ENCODE data around the gene THUMPD3. TPM values are rescaled to one million over a fixed set of nuclear protein-coding genes. Genes with fewer than 3 reads are reported as not detected.

The THUMPD3 gene
- total and polyA plus RNA-seq, 2 of the 13 experiments (the other 11 are each of a cell fraction or from before 2014, with no cell fraction given), result 31.2 to 44.1 TPM

DNA sequence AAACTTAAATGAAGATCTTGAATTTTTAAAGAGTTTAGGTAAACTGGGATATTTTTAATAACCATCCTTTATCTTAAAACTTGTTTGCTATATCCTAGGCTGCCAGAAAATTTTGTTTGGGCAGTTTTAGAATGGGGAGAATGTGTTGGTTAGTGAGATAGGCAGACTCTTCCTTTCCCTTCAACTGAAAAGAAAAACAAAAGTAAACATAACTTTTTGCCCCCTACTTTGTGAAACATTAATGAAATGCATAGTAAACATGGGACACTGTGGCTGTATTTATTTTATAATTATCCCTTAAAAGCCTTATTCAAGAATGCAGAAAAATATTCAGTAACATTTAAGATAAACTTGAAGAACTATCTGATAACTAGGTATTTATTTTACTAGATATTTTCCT lies 65.6 kb downstream of the THUMPD3 start:
- ChIA-PET CTCF (ENCODE audit: low intra/inter-chr PET ratio, low total read pairs) (no interaction called here), POLR2A (no interaction called here)
- no peak for FAIRE-seq
- ATAC-seq, result peak; percentile 46; the same call in 2 of the 3 replicates
- Histone ChIP-seq H3K27me3 (ENCODE audit: control insufficient read depth in 1 of 2, insufficient read depth in 2 of 2, low read length in 2 of 2) (no peaks in the 10 kb centered on the region), H3K36me3 (replicated peaks in 1 of 2; ENCODE audit: control insufficient read depth in 1 of 2, insufficient read depth in 2 of 2, low read length in 2 of 2) (peaks cover 18 to 71% of the 10 kb centered on the region in 2 experiments), H2AFZ (ENCODE audit: low read length) (no peak overlapping the region), H3K79me2 (ENCODE audit: insufficient read depth, low read length) (peaks cover 82% of the 10 kb centered on the region), H4K20me1 (ENCODE audit: insufficient read depth, low read length) (no peaks in the 10 kb centered on the region; the same call in none of the 2 replicates), H3K4me2 (ENCODE audit: low read depth, low read length) (0 out of 2 replicates have a peak overlapping the region, but pooled peaks have one; percentile 8), H3K4me3 (replicated peaks in 1 of 3; ENCODE audit: insufficient read depth in 1 of 3, low read depth in 2 of 3, low read length in 3 of 3) (peak overlapping the region in 1 of 3 experiments; percentile 3; a peak in 1 of 6 replicates), H3K9me3 (ENCODE audit: low read length) (no peaks in the 10 kb centered on the region), H3K4me1 (ENCODE audit: insufficient read depth, low read length) (peaks cover 56% of the 10 kb centered on the region), H3K27ac (ENCODE audit: extremely low read length, insufficient read depth, low read length) (peak overlapping the region; percentile 50), H3K9ac (ENCODE audit: insufficient read depth, low read depth, low read length) (no peak overlapping the region)
- no peak for DNase-seq (ENCODE audit: low spot score)
- intact Hi-C loops (cut with micrococcal nuclease; ENCODE audit: unreplicated experiment), result no loop called here
- in situ Hi-C loops (cut with HindIII; ENCODE audit: extremely low pct_ligation_motif_present, low pct_unique_long_range_greater_than_20kb), result no loop called here
- TF ChIP-seq RARA (CRISPR knock-in tag; IDR thresholded peaks at IDR 0.05) (peak; percentile 75), CREB1 (IDR thresholded peaks at IDR 0.05) (no peak), CREB1 (CRISPR knock-in tag; IDR thresholded peaks at IDR 0.05) (peak; percentile 21; the same call in 1 of the 2 replicates), ZNF709 (CRISPR knock-in tag; IDR thresholded peaks at IDR 0.05) (no peak), FOXA3 (CRISPR knock-in tag; IDR thresholded peaks at IDR 0.05) (peak; percentile 43; the same call in 1 of the 2 replicates), MIXL1 (CRISPR knock-in tag; IDR thresholded peaks at IDR 0.05) (0 out of 2 replicates have a peak, but pooled peaks have one; percentile 22), BCL6 (CRISPR knock-in tag; IDR thresholded peaks at IDR 0.05) (0 out of 2 replicates have a peak, but pooled peaks have one; percentile 26), ZNF225 (CRISPR knock-in tag; IDR thresholded peaks at IDR 0.05) (no peak), SNAPC2 (CRISPR knock-in tag; IDR thresholded peaks at IDR 0.05) (no peak)
- BruUV-seq (replicated peaks), result no TSS peak

DNA sequence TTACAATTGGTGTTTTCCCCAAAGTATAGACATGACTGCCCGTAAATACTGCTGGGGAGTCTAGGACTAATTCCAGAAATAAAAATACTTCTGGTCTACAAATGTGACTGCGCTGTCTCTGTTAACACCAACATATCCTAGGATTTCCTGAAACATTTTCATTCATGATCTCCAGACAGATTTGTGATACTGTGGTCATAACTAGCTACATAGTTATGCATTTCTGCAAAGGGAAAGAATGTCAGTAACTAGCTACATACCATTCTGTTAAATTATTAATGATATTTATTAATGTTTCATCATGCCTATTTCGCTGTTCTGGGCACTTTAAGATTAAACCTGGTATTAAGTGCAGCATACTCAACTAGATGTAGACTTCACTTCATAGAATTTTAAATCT lies 67.9 kb downstream of the THUMPD3 start:
- Histone ChIP-seq H3K4me3 (replicated peaks in 1 of 3; ENCODE audit: insufficient read depth in 1 of 3, low read depth in 2 of 3, low read length in 3 of 3) (no peak overlapping the region), H3K4me2 (ENCODE audit: low read depth, low read length) (no peak overlapping the region), H3K27ac (ENCODE audit: extremely low read length, insufficient read depth, low read length) (no peak overlapping the region), H4K20me1 (ENCODE audit: insufficient read depth, low read length) (no peaks in the 10 kb centered on the region; the same call in none of the 2 replicates), H3K9me3 (ENCODE audit: low read length) (no peaks in the 10 kb centered on the region), H2AFZ (ENCODE audit: low read length) (no peak overlapping the region), H3K79me2 (ENCODE audit: insufficient read depth, low read length) (peaks cover 75% of the 10 kb centered on the region), H3K36me3 (replicated peaks in 1 of 2; ENCODE audit: control insufficient read depth in 1 of 2, insufficient read depth in 2 of 2, low read length in 2 of 2) (peaks cover 29 to 94% of the 10 kb centered on the region in 2 experiments), H3K27me3 (ENCODE audit: control insufficient read depth in 1 of 2, insufficient read depth in 2 of 2, low read length in 2 of 2) (no peaks in the 10 kb centered on the region), H3K9ac (ENCODE audit: insufficient read depth, low read depth, low read length) (no peak overlapping the region), H3K4me1 (ENCODE audit: insufficient read depth, low read length) (peaks cover 33% of the 10 kb centered on the region)
- ChIA-PET POLR2A (interaction anchor here (2.4 kb wide), 1 partner anchor 35 kb away, joined by 9 read pairs; no protein-coding TSS in a partner anchor), CTCF (ENCODE audit: low intra/inter-chr PET ratio, low total read pairs) (no interaction called here)
- 100% methylated on average over 3 of the region's 3 CpGs for WGBS (ENCODE audit: low lambda C conversion rate)
- DNase-seq (ENCODE audit: low spot score) (no peak), FAIRE-seq (no peak), ATAC-seq (no peak)
- intact Hi-C loops (cut with micrococcal nuclease; ENCODE audit: unreplicated experiment), result no loop called here
- TSS peak; percentile 20 for BruUV-seq (replicated peaks)
- in situ Hi-C loops (cut with HindIII; ENCODE audit: extremely low pct_ligation_motif_present, low pct_unique_long_range_greater_than_20kb), result no loop called here
- TF ChIP-seq PPARG (CRISPR knock-in tag; conservative IDR thresholded peaks at IDR 0.05), result no peak
- TF ChIP-seq, protein P1, sequence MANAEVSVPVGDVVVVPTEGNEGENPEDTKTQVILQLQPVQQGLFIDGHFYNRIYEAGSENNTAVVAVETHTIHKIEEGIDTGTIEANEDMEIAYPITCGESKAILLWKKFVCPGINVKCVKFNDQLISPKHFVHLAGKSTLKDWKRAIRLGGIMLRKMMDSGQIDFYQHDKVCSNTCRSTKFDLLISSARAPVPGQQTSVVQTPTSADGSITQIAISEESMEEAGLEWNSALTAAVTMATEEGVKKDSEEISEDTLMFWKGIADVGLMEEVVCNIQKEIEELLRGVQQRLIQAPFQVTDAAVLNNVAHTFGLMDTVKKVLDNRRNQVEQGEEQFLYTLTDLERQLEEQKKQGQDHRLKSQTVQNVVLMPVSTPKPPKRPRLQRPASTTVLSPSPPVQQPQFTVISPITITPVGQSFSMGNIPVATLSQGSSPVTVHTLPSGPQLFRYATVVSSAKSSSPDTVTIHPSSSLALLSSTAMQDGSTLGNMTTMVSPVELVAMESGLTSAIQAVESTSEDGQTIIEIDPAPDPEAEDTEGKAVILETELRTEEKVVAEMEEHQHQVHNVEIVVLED (CRISPR knock-in tag; IDR thresholded peaks at IDR 0.05; ENCODE audit: borderline replicate concordance), result no peak
- TF ChIP-seq MED8 (CRISPR knock-in tag; IDR thresholded peaks at IDR 0.05; ENCODE audit: insufficient replicate concordance), result no peak
- no peak for TF ChIP-seq ZNF7 (CRISPR knock-in tag; IDR thresholded peaks at IDR 0.05)
- no peak for TF ChIP-seq CC2D1A (CRISPR knock-in tag; IDR thresholded peaks at IDR 0.05)

Measured in HepG2 (cell line).